HCEC 1CT (cell line): ENCODE measurements around the gene CALD1.

Experiments used
- DNase-seq: peaks from one replicate; pipeline ENCODE4 v3.0.0-alpha.2; 2017

The CALD1 gene

DNA sequence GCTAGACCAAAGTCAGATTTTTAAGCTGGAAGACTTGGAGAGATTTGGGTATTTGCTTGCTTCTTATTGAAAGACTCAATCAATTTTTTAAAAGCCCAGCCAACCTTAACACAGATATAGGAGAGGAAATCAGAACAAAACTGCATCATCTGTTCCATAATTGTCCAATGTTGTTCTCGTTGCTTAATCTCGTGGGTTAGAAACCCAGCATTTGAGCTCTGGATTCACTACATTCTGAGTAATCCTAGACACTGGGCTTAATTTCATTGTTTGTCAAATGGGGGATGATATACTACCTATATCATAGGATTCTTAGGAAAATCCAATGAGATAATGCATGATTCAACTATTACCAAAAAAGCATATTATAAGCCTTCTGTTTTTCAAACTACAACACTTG lies 48.9 kb downstream of the CALD1 start:
- DNase-seq: no peak

DNA sequence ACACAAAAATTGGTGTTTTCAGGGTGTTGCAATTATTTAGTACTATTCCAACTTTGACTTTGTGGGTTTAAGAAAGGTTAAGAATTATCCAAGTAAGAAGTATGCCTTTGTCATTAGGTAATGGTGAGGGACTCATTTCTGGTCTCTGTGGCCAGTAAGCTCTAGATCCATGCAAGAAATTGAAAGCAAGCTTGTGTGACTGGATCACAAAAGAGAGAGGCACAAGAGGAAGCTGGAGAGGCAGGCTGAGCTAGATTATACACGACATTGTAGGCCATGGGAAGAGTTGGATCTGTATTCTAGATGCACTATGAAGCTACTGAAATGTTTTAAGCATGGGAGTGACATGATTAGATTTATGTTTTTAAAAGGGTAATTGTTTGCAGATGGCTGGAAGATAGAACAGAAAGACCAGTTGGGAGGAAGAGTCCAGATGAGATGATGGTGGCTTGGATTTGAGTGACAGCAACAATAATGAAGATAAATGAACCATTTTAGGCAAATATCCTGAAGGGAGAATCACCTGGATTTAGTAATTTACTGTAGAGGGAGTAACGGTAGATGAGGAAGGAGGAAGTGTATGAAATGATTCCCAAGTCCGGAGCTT lies 50.0 kb downstream of the CALD1 start:
- no peak for DNase-seq

DNA sequence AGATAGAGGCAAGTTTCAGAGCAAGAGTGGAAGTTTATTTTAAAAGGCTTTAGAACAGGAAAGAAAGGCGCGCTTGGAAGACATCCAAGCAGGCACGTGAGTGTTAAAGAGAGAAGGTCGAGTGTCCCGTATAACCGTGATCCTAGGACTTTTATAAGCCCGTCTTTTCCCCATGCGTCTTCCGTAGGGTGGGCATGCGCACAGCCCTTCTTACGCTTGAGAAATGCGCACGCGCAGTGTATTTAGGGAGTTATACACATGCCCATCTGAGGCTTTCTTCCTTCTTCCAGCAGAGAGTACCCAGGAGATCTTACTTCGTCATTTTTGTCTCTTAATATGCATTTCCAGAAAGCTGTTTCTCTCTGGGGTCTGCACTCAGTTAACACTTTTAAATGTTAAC lies 52.4 kb downstream of the CALD1 start:
- DNase-seq: no peak

DNA sequence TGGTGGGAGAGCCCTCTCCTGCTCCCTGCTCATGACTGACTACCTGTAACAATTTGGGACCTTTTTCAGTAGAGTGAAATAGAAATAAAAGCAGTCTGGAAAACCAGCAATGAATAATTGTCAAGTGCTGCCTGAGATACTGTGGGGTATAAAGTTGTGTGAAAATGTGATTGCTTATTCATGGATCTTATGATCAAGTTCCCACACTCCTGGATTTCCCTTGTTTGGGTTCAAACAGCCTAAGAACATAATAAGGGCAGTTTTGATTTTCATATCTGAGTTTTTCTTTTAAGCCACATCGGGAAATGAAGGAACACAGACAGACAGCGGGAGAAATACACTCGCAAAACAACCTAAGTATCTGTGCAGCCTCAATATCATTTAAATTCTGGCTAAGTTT lies 52.9 kb downstream of the CALD1 start:
- DNase-seq: no peak

DNA sequence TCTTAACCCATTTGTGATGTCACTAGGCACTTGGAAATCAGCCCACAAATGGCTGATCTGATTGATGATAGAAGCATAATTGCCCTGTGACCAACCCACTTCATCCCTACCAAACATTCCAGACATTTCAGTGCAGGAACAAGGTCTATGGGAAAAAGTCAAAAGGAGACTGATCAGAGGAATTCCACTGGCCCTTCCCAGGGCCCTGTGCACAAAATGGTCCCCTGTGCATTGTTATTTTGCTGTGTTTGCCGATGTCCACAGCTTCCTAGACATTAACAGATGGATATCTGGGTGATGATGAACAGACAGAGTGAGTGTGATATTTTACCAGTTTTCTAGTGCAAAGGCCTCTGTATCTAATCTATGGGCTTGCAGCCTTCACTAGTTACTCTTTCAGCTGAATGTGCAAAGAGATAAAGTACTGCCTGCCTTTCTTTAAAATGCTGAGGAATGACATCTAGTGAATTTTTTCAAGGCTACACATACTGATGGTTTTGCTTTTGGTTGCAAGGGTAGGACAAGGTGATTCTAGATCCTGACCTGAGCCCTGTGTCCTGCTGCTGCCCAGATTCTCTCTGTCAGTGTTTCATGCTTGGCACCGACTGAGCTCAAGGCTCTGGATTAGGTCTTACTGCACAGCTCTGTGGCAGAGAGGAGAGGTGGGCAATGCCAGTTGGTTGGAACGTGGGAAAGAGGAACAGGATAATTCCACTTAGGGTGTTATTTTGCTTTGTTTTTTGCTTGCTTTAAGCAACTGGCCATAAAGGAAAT lies 55.4 kb downstream of the CALD1 start:
- no peak for DNase-seq

DNA sequence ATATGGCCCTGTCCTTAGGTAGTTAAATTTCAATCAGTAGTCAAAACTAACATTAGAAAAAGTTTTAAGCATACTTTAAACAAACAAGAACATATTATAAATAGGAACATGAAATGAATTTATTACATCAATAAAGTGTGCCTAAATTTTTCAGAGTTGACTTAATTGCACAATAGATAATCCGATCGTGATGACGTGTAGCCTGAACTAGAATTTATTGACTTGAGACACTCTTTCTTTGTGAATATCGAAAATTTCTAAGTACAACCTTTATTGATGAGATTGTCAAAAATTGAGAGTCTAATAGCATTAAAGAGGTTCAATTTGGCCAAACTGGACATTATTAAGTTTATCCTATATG lies 56.0 kb downstream of the CALD1 start:
- no peak for DNase-seq

DNA sequence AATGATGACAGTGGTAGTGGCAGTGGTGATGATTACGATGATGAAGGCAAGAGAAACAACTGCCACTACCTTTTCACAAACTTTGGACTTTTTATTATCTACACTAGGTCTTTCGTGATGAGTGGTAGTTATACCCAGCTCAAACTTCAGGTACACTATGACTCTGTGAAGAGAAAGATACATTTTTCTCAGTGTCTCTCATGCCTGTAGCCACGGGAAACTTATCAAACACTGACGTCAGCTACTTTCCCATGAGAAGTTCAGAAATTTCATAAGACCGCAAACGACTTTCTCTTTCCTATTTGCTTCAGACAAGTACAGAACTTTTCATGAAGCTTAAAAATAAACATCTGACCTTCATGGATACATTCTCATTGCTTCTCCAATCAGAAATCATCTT lies 57.0 kb downstream of the CALD1 start:
- DNase-seq: no peak

DNA sequence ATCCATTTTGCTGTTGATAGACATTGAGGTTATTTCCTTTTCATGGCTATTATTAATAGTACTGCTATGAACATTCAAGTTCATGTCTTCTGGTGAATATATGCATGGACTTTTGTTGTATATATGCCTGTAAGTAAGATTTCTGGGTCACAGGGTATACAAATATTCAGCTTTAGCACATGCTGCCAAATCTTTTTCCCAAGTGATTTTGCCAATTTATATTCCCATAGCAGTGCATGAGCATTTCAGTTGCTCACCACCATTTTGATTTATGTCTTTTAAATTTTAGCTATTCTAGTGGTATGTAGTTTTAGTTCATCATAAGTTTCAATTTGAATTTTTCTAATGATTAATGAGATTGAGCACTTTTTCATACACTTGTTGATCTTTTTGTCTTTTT lies 59.9 kb downstream of the CALD1 start:
- no peak for DNase-seq

DNA sequence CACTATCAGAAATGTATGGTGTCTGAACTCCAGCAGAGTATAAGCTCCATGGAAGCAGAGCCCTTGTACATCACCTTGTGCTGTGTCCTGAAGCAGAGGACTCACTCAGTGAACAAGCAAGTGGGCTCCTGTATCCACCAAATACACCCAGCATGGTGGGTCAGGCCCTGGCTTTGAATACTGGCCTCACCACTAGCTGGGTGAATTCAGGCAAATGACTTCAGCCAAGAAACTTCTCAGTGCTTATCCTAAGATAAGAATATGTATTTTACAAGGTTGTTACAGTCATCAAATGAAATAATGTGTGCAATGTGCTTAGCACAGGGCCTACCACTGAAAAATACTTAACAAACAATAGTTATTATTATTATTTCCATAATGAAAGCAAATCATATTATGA lies 62.6 kb downstream of the CALD1 start:
- no peak for DNase-seq

DNA sequence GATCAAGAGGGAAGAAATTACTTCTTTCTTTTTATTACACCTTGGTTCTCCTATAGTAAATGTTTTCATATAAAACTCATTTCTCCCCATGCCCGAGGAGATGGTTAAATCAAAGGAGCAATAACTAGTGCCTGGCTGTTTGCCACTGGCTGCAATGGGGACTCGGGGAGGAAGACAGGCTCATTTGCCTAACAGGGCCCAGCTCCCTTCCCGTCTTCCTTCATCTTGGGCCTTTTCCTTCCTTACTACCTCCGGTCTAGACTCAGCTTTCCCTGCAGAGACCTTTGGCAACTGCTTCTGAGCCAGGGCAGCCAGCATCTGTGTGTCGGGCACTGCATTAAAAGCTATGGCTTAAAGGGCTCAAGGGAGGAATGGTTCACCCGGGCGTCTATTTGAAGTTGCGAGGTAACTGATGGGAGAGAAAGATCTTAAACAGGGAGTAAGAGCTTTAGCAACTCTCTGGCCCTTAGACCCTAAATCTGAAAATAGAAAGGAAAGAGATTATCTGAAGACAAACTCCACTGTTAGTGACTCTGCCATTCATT lies 63.5 kb downstream of the CALD1 start:
- DNase-seq: no peak

DNA sequence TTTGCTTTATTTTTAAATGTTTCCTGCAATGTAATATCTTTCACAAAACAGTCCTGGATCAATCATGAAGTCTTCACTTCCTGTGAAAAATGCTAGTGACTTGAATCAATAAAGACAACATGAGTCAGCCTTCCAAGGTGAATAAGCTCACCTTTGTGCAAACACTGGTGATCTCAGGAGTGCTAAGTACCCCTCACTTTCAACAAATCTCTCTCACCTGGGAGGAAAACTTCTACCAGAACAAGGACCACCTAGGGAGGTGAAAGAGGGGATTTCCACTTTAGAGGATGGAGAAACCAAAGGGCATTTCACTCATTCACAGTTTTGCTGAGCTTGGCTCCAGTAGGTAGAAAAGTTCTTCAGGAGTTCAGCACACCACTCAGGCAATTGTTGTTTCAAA lies 64.8 kb downstream of the CALD1 start:
- no peak for DNase-seq

DNA sequence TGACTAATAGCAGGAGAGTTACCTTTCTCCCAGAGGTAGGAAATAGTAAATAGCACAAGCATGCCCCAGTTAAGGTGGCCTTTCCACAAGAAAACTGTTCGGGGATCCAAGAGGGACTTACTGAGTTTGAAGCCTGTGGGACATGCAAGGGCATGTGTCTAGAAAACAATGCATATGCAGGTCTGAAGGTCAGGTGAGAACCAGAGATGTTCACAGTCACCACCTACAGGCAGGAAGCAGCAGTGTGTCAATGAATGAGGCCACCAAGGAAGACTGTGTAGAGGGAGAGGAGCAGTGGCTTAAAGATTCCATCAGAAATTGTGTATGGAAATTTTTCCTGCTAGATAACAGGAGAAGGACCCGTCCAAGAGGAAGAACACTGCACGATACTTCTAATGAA lies 66.0 kb downstream of the CALD1 start:
- no peak for DNase-seq

DNA sequence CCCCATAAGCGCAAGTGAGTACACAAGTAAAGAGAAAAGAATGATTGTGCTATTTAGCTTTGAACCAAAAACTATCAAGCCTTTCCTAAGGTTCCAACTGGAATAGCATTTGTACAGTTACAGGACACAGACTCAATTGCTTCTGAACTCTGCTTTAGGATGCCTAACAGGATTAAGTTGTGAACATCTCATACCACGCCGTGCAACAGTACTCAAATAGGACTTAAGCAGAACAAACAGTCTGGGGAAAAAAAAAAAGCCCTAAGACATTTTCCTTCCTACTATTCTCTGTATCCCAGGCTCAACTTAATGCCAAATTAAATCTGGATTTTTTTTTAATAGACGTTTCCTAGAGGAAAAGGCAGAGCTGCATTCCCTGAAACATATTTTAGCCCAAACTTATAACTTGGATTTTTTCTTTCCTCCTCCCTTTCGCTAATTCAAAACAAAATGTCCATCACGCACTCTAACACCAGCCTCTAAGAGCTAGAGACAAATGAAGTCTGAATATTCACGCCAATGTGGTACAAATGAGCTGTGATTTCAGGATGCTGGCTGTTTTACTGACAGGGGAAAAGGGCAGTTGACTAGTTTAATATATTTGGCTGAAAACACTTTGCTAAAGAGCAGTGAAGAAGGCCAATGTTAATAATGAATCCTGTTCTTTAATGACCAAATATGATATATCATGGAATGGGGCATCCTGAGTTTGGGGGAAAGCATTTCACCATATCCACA lies 68.6 kb downstream of the CALD1 start:
- no peak for DNase-seq

DNA sequence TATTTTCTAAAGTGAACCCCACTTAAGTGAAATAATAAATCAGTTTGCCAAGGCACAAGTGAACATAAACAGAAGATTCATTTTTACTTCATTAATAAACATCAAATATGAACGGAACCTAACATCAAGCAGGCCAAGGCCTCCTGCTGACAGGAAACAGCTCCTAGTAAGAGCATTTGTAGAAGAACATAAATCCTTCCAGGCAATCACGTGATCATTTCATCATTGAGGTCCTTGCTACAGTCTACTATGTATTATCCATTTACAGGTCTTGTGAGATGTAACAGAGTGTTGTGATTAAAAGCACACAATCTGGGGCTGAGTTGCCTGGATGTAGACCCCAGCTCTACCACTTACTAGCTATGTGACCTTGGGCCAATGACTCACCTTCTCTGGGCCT lies 70.6 kb downstream of the CALD1 start:
- peak; percentile 35 for DNase-seq

DNA sequence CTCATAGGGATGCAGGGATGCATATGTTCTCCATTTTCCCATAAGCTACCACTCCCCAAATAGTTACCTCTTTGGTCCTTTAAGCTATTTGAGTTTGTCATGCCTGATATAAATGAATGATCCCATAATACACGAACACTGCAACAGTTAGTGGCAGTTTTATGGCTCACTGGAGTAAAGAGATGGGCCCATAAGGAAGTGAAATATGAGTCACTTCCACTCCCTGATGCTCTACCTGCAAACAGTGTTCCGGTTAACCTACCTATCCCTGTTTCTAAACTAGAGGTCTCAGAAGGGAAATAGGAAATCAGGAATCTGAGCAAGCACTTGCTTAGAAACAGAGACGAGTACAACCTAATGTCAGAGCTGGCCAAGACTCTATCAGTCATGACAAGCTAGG lies 71.7 kb downstream of the CALD1 start:
- DNase-seq: no peak

DNA sequence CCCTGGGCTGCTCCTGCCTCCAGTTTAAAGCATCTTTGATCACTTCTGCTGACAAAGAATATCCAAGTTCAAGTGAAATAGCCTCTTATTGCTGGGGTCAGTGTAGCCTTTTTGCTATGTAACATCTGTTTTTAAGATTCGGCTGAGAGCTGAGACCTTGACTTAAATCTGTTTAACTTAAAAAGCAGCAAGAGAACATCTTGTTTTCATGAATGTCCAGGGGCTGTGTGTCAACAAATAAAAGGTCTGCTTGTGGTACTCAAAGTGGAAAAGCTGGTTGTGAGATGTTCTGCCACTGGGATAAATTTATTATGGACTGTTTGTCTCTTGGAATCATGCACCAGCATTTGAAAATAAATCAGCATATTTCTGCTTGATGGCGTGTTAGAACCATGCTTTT lies 73.2 kb downstream of the CALD1 start:
- DNase-seq: no peak

DNA sequence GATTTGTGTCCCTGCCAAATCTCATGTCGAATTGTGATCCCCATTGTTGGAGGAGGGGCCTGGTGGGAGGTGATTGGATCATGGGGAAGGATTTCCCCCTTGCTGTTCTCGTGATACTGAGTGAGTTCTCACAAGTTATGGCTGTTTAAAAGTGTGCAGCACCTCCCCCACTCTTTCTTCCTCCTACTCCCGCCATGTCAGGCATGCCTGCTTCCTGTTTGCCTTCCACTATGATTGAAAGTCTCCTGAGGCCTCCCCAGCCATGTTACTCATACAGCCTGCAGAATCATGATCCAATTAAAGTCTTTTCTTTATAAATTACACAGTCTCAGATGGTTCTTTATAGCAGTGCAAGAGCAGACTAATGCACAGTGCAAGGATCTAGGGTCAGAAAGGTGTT lies 75.4 kb downstream of the CALD1 start:
- DNase-seq: peak; percentile 28

DNA sequence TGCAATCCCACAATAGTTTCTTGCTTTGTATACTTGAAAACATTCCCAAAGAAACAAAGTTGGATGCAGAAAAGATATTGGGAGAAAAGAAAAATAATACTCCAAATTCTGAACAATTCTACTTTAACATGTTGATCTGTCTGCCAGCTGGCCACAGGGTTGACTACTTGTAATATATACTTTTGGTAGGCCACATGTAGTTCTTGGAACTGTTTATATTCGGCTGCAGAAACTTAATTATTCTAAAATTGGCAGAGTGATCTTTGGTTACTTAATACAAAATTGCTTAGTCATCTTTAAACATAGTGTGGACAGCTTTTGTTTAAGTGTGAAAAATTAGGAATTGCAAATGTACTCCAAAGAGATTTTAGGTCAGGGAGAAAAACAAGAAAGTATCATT lies 76.0 kb downstream of the CALD1 start:
- no peak for DNase-seq

DNA sequence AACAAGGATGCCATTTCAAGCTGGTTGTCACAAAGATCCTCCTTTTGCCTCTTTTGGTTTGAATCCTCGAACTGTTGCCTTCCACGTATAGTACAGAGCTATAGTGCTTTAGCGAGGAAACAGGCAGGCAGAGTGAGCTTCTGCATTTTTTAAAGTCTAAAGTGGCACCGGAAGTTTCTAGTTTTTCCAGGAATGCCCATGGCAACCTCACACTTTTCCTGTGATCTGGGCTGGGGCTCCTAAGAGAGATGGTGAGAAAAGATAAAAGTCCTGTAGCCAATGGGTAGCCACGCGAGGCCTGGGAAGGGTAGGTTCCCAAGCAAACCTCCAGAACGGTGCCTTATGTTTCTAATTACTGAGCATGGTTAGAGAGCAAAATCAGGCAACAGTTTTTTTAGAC lies 76.7 kb downstream of the CALD1 start:
- DNase-seq: no peak

DNA sequence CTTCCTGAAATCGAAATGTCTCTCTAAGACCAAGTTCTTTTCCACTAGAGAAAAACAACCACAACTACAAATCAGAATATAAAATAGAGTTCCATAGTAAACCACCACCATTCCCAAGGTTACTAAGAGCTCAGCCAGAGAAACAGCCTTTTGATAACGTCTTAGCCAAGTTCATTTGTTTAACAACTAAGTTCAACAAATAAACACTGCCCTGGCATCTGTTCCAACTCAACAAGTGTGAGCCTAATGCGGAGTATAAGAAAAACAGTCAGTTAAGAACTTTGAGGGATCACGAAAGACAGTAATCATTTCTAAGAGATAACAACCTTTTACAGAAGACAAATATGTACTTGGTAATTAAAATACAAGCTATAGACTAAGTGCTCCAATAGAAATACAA lies 77.3 kb downstream of the CALD1 start:
- no peak for DNase-seq

DNA sequence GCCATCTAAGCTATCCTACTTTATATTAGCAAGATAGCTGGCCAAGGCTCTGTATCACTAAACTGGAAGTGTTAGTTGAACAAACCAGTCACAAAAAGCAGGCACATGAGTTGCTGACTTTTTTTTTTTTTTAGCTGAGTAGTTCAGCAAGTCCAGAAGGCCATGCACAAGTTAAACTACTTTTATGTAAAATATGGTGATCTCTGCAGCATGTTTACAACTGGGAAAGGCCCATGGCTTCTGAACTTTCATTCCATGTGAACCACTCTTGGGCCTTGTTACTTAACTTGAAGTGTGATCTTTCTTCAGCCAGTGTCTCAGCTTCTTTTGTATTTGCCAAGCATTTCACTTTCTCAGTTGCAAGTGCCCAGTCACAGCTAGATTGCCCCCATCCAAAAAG lies 78.5 kb downstream of the CALD1 start:
- DNase-seq: no peak

DNA sequence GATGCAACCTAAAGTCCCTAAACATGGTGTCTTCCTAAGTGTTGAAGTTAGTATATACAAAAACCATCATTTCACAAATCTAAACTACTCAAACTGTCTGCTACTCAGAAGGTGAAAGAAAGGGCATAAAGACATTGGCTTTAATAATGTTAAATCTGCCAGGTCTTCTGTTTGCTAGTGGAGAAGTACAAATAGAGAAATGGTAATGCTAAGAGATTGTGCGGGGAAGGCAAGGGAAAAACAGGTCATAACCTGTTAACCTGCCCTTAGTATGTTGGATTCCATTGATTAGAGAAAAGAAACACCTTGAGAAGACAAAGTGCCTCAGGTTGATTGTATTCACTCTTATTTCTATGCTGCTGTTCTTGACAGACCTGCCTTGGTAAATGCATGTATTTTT lies 80.3 kb downstream of the CALD1 start:
- DNase-seq: no peak

DNA sequence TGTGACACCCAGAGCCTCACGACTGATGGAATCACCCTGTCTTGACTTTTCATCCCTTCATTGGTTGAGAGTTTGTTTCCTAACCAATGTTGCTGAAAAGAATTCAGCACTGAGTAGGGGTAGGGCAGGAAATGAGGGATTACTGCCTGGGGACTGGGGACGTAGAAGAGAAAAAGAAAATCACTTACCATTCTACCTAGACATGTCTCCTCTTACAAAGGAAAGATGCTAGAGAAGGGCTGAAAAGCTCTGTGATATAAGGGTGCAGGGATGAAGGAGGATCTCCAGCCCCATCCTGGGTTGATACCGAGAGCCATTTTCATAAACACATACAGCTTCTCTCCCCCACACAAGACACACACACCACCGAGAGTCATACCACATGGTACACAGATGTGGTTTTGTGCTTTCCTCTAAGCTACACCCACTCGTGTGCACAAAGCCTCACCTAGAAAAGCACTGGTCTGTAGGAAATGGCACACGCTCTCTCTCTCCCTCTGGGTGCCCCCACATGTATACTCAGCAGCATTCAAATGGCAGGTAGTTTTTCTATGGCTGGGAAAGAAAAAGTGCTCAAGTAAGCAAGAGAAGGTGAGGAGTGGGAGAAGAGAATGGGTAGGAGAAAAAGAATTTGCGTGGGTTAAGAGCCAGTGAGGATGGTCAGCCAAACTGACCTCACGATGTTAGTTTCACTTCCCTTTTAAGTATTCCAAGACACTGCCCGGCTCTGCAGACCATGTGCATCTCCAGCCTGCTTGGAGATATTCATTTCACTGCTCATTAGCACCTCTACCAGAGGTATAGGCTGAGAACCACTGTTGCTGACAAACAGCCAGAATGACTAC lies 85.8 kb downstream of the CALD1 start:
- peak; percentile 58 for DNase-seq
